NCI-H1092 treated with DMSO at 0.1 percent for 48 hours (cell line): ENCODE results near the gene TIMM17A.
"Not testable (repeated sequence)": the region's sequence is repeated elsewhere in the genome, so short reads cannot be mapped to it uniquely, and the experiment has no call there.

Experiments used
- DNase-seq: peaks from one replicate; lab custom pipeline; 2025; lab: John Stamatoyannopoulos, UW

TIMM17A gene

GRCh38 chr1:201940316-201940715 is 15.0 kb upstream of the TIMM17A start:
- DNase-seq, result not testable (repeated sequence)

GRCh38 chr1:201941420-201942128 is 13.7 kb upstream of the TIMM17A start:
- DNase-seq, result no peak

GRCh38 chr1:201942129-201942495 is 13.2 kb upstream of the TIMM17A start:
- no peak for DNase-seq

DNA sequence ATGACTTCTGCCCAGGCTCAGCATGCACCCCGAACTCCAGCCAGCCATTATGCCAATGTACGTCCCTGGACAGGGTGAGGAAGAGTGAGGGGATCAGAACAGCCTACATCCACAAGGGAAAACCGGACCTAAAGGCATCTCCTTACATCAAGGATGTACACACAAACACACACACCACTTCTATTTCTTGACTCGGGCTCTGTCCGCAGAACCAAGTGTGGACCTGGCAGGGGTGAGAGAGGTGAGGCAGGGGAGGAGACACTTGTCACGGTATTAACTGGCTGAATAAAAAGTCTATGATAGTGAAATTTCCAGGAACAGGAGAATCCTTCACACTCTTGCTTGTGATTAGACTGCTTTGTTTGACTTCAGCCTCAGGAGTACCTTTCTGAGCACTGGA is 11.3 kb upstream of the TIMM17A start:
- no peak for DNase-seq

DNA sequence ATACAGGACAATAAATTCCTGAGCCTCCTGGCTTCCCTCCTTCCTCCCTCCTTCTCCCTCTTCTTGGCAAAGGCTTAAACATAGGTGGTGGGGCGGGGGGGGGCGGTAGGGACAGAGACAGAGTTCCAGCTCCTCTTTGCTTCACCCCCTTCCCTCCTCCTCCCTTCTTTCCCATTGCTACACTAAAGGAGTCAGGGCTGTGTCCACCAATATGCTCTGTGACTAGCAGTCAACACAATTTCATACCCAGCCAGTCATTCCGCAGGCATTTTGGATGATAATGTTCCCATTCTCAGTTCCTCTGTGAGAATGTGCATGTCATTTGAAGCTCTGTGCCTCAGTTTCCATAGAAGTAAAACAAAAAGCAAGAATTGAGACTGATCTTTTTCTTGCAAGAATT is 10.7 kb upstream of the TIMM17A start:
- DNase-seq, result no peak

DNA sequence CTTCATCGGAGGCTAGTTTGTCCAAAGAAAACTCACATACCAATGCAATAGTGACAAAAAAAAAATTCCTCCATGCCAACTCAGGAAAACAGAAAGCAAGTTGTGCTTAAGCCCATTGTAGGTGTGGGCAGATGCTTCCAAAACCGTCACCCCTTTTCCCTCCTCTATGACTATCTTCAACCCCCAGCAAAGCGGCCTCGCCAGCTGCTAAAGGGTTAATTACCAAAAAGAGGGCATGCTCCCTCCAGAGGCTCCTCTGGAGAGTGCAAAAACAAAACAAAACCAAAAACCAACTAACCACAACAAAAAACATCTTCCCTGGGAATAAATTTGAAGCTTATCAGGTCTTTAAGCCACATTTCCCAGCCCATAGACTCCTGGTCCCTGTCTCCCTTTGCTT is 10.1 kb upstream of the TIMM17A start:
- DNase-seq, result no peak

DNA sequence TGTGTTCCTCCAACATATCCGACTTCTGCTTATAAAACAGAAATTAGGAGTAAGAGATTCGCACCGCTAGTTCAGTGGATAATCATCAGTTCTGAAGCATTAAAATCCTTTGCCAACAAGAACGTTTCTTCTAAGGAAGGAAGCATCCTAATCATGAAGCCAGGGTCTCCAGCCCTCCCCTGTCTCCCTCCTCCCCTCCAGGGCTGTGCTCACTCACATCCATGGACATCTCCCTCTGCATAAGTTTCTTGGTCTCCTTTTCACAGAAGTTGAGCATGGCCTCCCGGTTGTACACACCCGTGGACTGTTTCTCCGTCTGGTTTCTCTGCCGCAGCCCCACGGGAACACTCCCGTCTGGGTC is 9.5 kb upstream of the TIMM17A start:
- DNase-seq, result no peak

DNA sequence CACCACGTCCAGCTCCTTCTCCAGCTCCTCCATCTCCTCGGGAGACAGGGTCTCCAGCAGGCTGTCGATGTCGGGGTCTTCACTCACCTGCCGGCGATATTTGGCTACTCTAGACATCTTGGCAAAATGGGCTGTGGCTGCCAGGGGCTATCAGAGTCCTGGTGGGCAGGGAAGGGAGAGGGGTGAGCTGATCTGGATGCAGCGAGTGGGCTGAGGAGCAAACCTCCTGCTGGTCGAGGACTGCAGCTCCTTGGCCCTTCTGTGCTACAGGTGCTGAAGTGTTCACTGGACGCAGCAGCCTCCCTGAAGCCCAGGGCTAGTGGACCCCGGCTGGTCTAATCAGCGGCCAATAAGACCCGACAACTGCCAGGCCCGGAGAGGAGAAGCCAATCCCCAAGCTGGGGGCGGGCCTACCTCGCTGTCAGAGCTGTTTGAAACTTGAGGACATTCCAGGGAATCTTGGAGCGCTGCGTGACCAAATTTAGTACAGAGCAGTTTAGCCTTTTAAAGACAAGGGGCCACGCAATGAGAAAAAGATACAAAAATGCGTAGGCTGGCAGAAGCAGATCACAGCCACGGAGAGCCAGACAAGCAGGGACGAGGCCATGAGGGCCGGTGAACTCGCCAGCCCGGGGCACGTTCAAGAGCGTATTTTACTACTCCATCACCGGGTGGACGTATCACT is 8.9 kb upstream of the TIMM17A start, which contains the start of gene LMOD1:
TSS of gene LMOD1 (minus strand) at position 325 of the 685 bp plus-strand sequence. CDS start at position 117, 208 bp downstream.
- peak; percentile 27 for DNase-seq

- no peak for DNase-seq
Measured at GRCh38 chr1:201947697-201948008, 7.7 kb upstream of the TIMM17A start.

GRCh38 chr1:201949491-201949890 is 5.8 kb upstream of the TIMM17A start:
- DNase-seq, result no peak

DNA sequence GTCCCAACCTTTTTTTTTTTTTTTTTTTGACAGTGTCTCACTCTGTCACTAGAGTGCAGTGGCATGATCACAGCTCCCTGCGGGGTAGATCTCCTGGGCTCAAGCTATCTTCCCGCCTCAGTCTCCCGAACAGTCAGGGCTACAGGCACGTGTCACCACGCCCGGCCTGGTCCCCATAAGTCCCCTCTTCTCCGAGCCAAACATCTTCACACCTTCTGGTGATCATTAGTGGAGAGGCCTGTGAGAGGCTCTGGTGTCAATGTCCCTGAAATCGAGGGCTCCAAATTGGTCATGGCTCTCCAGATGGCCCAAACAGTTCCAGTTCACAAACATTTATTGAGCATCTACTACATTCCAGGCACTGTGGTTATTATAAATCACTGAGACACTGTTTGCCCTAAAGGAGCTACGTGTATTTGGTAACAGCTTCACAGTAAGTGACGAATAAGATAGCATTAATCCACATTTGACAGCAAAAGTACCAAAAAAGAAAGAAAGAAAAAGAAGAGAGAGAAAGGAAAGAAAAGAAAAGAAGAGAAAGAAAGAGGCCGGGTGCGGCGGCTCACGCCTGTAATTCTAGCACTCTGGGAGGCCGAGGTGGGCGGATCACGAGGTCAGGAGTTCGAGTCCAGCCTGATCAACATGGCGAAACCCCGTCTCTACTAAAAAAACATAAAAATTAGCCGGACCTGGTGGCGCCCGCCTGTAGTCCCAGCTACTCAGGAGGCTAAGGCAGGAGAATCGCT is 867 bp upstream of the TIMM17A start:
- DNase-seq, result no peak

GRCh38 chr1:201955729-201956143 is 433 bp downstream of the TIMM17A start:
- no peak for DNase-seq

DNA sequence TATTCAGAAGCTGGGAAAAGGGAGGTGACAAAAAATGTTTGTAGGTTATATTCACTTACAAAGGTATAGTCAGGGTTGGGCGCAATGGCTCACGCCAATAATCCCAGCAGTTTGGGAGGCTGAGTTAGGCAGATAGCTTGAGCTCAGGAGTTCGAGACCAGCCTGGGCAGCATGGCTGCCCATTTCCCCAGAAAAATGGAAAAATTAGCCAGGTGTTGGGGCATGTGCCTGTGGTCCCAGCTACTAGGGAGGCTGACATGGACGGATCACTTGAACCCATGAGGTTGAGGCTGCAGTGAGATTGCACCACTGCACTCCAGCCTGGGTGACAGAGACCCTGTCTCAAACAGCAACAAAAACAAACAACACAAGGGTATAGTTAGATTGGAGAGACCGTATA is 3.0 kb downstream of the TIMM17A start:
- DNase-seq, result no peak

- DNase-seq, result not testable (repeated sequence)
Measured at GRCh38 chr1:201962382-201962781, 7.1 kb downstream of the TIMM17A start.

DNA sequence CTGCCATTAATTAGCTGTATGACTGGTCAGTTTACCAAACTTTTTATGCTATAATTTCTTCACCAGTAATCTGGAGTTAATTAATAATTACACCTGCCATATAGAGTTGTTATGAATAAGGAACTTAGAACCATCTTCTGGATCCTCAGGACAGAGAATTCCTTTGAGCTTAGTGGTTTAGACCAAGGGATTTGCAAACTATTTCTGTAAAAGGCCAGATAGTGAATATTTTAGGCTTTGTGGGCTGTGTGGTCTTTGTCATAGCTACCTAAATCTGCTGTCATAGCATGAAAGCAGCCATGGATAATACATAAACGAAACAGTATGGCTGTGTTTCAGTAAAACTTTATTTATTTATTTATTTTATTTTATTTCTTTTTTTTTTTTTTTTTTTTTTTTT is 9.0 kb downstream of the TIMM17A start:
- DNase-seq, result no peak

DNA sequence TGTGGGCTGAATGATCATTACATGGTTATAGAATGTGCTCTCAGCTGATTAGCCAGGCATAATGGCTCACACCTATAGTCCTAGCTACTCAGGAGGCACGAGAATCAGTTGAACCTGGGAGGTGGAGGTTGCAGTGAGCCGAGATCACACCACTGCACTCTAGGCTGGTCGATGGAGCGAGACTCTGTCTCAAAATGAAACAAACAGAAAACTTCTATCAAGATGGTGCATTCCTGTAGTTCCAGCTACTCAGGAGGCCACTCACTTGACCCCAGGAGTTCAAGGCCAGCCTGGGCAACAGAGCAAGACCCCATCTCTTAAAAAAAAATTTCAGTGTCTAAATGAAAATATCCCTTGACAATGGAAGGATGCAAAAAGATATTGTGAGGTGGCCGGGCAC is 10.9 kb downstream of the TIMM17A start:
- DNase-seq, result no peak

DNA sequence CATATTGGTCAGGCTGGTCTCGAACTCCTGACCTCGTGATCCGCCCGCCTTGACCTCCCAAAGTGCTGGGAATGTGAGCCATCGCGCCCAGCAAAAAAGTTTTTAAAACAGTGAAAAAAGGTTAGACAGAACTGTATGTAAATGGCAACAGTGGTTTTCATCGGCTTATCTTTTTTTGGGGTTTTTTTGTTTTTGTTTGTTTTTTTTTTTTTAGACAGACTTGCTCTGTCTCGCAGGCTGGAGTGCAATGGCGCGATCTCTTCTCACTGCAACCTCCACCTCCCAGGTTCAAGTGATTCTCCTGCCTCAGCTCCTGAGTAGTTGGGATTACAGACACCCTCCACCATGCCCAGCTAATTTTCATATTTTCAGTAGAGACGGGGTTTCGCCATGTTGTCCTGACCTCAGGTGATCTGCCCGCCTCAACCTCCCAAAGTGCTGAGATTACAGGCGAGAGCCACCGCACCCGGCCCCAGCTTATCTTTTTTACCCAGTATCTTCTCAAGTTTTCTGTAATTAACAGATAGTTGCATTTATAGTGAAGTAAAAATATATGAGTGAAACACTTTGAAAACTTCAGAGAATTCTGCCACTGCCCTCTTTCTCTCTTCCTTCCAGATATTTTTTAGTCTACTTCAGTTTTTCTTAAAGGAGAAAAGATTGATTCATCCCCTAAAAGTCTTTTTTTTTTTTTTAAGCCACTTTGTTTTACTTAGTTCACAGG is 13.1 kb downstream of the TIMM17A start:
- DNase-seq, result no peak

DNA sequence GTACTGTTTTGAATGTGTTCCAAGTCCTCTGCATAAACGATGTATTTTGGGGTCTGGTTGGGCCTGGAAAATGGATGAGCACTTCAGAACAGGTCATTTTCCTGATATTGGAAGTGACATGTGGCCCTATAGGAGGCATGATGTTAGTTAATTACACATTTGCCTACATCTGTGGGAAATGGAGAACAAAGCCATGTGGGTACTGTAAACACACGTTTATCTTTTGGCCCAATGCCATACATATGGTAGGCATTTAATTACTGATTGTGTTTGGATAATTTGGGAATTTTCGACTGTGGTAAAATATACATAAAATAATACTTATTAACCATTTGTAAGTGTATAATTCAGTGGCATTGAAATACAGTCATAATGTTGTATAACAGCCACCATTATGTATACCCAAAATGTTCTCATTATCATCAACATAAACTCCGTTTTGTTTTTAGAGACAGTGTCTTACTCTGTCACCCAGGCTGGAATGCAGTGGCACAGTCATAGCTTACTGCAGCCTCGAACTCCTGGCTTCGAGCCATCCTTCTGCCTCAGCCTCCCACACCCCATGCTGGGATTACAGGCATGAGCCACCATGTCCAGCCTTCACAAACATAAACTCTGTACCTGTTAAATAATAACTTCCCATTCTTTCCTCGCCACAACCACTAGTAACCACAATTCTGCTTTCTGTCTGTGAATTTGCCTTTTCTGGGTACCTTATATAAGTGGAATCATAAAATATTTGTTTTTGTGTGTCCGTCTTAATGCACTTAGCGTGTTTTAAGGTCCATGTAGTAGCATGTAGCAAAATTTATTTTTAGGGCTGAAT is 15.2 kb downstream of the TIMM17A start:
- DNase-seq, result no peak

DNA sequence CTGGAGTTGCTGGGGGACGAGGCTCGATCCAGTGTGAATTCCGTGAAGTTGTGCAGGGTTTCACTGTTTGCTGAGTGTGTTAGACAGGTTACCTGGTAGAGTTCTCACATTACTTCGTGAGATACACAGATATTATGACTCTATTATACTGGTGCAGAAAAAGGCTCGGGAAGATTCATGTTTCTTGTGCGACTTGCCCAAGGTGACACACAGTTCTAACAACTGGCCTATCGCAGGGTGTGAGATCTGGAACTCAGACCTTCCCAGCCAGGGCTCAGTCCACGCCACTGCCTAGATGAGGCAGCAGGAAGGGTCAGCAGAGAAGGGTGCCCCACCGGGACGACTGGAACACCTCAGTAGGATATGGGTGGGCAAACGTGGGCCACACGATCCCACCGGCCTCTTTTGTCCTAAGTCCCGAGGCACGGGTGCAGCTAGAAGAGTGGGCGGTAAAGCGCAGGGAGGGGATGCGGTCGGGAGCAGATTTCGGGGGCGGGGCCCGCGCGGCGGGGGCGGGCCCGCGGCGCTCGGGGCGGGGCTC is 26.8 kb downstream of the TIMM17A start:
- DNase-seq, result no peak

DNA sequence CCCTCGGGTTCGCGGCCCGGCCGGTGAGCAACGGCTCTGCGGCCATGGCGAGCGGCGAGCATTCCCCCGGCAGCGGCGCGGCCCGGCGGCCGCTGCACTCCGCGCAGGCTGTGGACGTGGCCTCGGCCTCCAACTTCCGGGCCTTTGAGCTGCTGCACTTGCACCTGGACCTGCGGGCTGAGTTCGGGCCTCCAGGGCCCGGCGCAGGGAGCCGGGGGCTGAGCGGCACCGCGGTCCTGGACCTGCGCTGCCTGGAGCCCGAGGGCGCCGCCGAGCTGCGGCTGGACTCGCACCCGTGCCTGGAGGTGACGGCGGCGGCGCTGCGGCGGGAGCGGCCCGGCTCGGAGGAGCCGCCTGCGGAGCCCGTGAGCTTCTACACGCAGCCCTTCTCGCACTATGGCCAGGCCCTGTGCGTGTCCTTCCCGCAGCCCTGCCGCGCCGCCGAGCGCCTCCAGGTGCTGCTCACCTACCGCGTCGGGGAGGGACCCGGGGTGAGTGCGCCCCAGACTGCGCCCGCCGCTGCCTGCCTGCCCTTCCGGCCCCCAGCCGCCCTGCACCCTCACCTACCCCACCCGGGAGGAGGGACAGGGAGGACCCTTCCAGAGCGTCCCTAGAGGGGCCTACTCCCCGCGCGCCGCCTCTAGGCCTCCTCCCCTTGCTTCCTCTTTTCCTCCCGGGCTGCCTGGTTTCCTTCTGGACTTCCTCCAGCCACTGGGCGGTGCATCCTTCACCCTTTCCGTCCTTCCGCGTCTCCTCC is 27.5 kb downstream of the TIMM17A start, which contains the start of gene RNPEP:
TSS of gene RNPEP (plus strand) at position 26 of the 757 bp plus-strand sequence. CDS start at position 45, 19 bp downstream.
- peak; percentile 80 for DNase-seq
